Ishikawa (cell line): ENCODE measurements around the gene PAPSS2.

ENCODE experiments used
- EP300 ChIP-seq: IDR thresholded peaks from 2 replicates; pipeline ENCODE4 v1.6.1; 2012; ENCODE audit warnings: borderline replicate concordance
- TAF1 ChIP-seq: IDR thresholded peaks from 2 replicates; pipeline ENCODE4 v1.6.1; 2012; ENCODE audit warnings: low read depth, mild to moderate bottlenecking
- TF ChIP-seq, protein P1 (sequence below): IDR thresholded peaks from 2 replicates; pipeline ENCODE4 v1.6.1; 2012
- TF ChIP-seq, protein P2 (sequence below): IDR thresholded peaks from 2 replicates; pipeline ENCODE4 v1.6.1; 2012

DNA sequence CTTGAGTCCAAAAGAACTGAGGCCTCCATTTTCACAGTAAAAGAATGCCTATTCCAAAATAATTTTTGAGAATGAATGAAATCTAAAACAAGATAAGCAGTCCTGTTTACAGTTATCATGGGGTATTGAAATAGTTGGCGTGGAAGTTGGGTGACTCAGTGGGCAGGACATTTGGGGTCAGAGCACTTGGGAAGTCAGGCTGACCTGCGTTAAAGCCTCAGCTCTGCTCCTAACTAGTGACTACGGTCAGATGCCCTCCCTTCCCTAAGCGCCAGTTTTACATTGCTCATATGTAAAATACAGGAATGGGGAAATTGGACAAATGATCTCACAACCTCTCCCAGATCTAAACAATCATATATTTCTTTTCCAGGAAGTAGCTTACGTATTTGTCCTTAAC, 2.3 kb upstream of the PAPSS2 start:
- TF ChIP-seq, protein P1, sequence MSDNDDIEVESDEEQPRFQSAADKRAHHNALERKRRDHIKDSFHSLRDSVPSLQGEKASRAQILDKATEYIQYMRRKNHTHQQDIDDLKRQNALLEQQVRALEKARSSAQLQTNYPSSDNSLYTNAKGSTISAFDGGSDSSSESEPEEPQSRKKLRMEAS = no peak
- TF ChIP-seq TAF1 = no peak
- TF ChIP-seq EP300 = no peak
- TF ChIP-seq, protein P2, sequence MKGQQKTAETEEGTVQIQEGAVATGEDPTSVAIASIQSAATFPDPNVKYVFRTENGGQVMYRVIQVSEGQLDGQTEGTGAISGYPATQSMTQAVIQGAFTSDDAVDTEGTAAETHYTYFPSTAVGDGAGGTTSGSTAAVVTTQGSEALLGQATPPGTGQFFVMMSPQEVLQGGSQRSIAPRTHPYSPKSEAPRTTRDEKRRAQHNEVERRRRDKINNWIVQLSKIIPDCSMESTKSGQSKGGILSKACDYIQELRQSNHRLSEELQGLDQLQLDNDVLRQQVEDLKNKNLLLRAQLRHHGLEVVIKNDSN = no peak
